Mesenchymal stem cell (in vitro differentiated cells and primary cell): Measurements from ENCODE around the gene TUBA8.
"Not testable (repeated sequence)": the region's sequence is repeated elsewhere in the genome, so short reads cannot be mapped to it uniquely, and the experiment has no call there.

Experiments used
- DNase-seq: peaks from one replicate; pipeline ENCODE4 v3.0.0-alpha.2; 2013
- H2AFZ ChIP-seq: one replicate; pipeline ENCODE4 v1.6.1; 2013; ENCODE audit warnings: low read depth, mild to moderate bottlenecking, control low read depth, inconsistent platforms, low read length, moderate library complexity
- H2AK5ac ChIP-seq: 2 replicates; pipeline ENCODE4 v1.6.1; 2013; ENCODE audit warnings: low read length, moderate library complexity, mild to moderate bottlenecking, inconsistent platforms; ENCODE audit not compliant: severe bottlenecking
- H2BK120ac ChIP-seq: one replicate; pipeline ENCODE4 v1.6.1; 2013; ENCODE audit warnings: low read depth, mild to moderate bottlenecking, inconsistent platforms, low read length, moderate library complexity
- H2BK12ac ChIP-seq, 2 experiments: one replicate each; pipeline ENCODE4 v1.6.1; 2013; ENCODE audit warnings: inconsistent platforms in 2 of 2, low read length in 2 of 2, mild to moderate bottlenecking in 2 of 2, moderate library complexity in 2 of 2, control low read depth in 1 of 2
- H2BK15ac ChIP-seq: one replicate; pipeline ENCODE4 v1.6.1; 2013; ENCODE audit warnings: mild to moderate bottlenecking, low read depth, inconsistent platforms; ENCODE audit not compliant: poor library complexity, severe bottlenecking
- H2BK5ac ChIP-seq: 2 replicates; pipeline ENCODE4 v1.6.1; 2013; ENCODE audit warnings: low read depth, mild to moderate bottlenecking, low read length, control low read depth, inconsistent platforms; ENCODE audit not compliant: poor library complexity, severe bottlenecking
- H3K14ac ChIP-seq, 2 experiments: one replicate each; pipeline ENCODE4 v1.6.1; 2013; ENCODE audit warnings: inconsistent platforms in 2 of 2, low read length in 2 of 2, control low read depth in 1 of 2, mild to moderate bottlenecking in 1 of 2, moderate library complexity in 1 of 2
- H3K18ac ChIP-seq, 2 experiments: one replicate each; pipeline ENCODE4 v1.6.1; 2013; ENCODE audit warnings: inconsistent platforms in 2 of 2, low read length in 2 of 2, control low read depth in 1 of 2, low read depth in 1 of 2, mild to moderate bottlenecking in 1 of 2
- H3K23ac ChIP-seq, 2 experiments: one replicate each; pipeline ENCODE4 v1.6.1; 2013; ENCODE audit warnings: inconsistent platforms in 2 of 2, low read length in 2 of 2, mild to moderate bottlenecking in 2 of 2, moderate library complexity in 2 of 2, control low read depth in 1 of 2
- H3K27ac ChIP-seq: 2 replicates; pipeline ENCODE4 v1.5.1; 2013; ENCODE audit warnings: mild to moderate bottlenecking, moderate library complexity, low read length, control low read depth, inconsistent platforms; ENCODE audit not compliant: poor library complexity, severe bottlenecking
- H3K27me3 ChIP-seq, 2 experiments: 2 replicates each; pipeline versions ENCODE4 v1.6.1 to v1.7.0; 2013; ENCODE audit warnings: low read length in 2 of 2, mild to moderate bottlenecking in 2 of 2, moderate library complexity in 2 of 2, control low read depth in 1 of 2, inconsistent platforms in 1 of 2; ENCODE audit not compliant: control insufficient read depth in 1 of 2, insufficient read depth in 1 of 2
- H3K36me3 ChIP-seq, 2 experiments: 2 replicates each; pipeline versions ENCODE4 v1.6.1 to v1.7.0; 2013; ENCODE audit warnings: low read length in 2 of 2, control low read depth in 1 of 2, inconsistent platforms in 1 of 2, low read depth in 1 of 2, mild to moderate bottlenecking in 1 of 2; ENCODE audit not compliant: insufficient read depth in 2 of 2, control insufficient read depth in 1 of 2
- H3K4ac ChIP-seq, 2 experiments: one replicate each; pipeline ENCODE4 v1.6.1; 2013; ENCODE audit warnings: inconsistent platforms in 2 of 2, low read length in 2 of 2, mild to moderate bottlenecking in 2 of 2, moderate library complexity in 2 of 2, control low read depth in 1 of 2, low read depth in 1 of 2
- H3K4me1 ChIP-seq: 2 replicates; pipeline ENCODE4 v1.6.1; 2013; ENCODE audit warnings: low read depth, low read length, control low read depth; ENCODE audit not compliant: control insufficient read depth, insufficient read depth
- H3K4me2 ChIP-seq: 2 replicates; pipeline ENCODE4 v1.6.1; 2013; ENCODE audit warnings: low read length, mild to moderate bottlenecking, inconsistent platforms; ENCODE audit not compliant: poor library complexity, severe bottlenecking
- H3K4me3 ChIP-seq, 2 experiments: 2 replicates each; pipeline versions ENCODE4 v1.5.1 to v1.7.0; 2013; ENCODE audit warnings: low read length in 2 of 2, mild to moderate bottlenecking in 2 of 2, control low read depth in 1 of 2, low read depth in 1 of 2; ENCODE audit not compliant: insufficient read depth in 1 of 2
- H3K79me1 ChIP-seq: replicated peaks from 2 replicates; pipeline ENCODE4 v1.6.1; 2013; ENCODE audit warnings: mild to moderate bottlenecking, control low read depth, low read length, inconsistent platforms; ENCODE audit not compliant: poor library complexity, severe bottlenecking
- H3K9ac ChIP-seq: 2 replicates; pipeline ENCODE4 v1.7.0; 2013; ENCODE audit warnings: mild to moderate bottlenecking, low read length, moderate library complexity
- H3K9me3 ChIP-seq: 2 replicates; pipeline ENCODE4 v1.7.0; 2013; ENCODE audit warnings: mild to moderate bottlenecking, low read length; ENCODE audit not compliant: control insufficient read depth
- H4K8ac ChIP-seq: one replicate; pipeline ENCODE4 v1.6.1; 2013; ENCODE audit warnings: inconsistent platforms, mild to moderate bottlenecking, low read length, moderate library complexity
- H4K91ac ChIP-seq: one replicate; pipeline ENCODE4 v1.6.1; 2013; ENCODE audit warnings: mild to moderate bottlenecking, low read length, inconsistent platforms
- WGBS: methylation state at CpG from one replicate; pipeline ENCODE4 v1.1.7; 2013; ENCODE audit warnings: mixed read lengths; 5-methylcytosine and 5-hydroxymethylcytosine counted together

TUBA8 gene

DNA sequence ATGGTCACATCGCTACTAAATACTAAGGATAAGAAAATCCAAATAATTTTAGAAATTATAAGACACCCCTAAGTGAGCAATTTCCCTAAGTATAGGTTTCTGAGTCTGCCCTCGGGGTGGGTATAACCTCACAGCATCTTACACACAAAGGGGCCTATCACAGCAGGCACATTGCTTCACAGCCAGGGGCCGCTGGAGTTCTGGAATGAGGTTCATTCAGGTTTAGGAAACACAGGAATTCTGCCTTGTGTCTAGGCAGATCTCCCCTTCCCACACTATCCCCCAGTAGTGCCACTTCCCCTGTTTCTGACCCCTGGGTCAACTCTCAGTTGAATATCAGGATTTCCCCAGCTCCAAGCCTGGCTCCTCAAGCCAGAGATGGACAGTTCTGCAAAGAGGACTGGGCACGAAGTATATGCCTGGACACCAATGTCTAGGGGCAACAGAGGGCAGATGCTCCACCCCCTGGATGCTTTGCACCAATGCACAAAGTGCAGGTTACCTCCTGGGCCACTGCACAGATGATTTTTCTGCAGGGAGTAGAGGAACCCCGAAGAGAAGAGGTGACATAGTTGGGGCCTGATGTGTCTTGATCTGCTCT is 11.4 kb downstream of the TUBA8 start:
- Histone ChIP-seq H3K79me1 (no peaks in the 10 kb centered on the region), H3K18ac (no peak overlapping the region), H3K36me3 (peaks cover 3 to 7% of the 10 kb centered on the region in 2 experiments), H3K9ac (no peak overlapping the region), H2BK120ac (no peak overlapping the region), H4K91ac (no peak overlapping the region), H2BK5ac (no peak overlapping the region), H2BK12ac (no peak overlapping the region), H3K9me3 (no peaks in the 10 kb centered on the region), H3K4me1 (peaks cover 3% of the 10 kb centered on the region), H3K27me3 (peaks cover 4% of the 10 kb centered on the region in 2 experiments), H3K4me2 (no peak overlapping the region), H3K23ac (no peak overlapping the region), H3K4me3 (no peak overlapping the region), H2AK5ac (no peak overlapping the region), H2AFZ (no peak overlapping the region), H3K14ac (no peak overlapping the region), H2BK15ac (no peak overlapping the region), H3K27ac (no peak overlapping the region), H3K4ac (no peak overlapping the region), H4K8ac (no peak overlapping the region)
- 74% methylated on average over 5 of the region's 5 CpGs for WGBS
- DNase-seq = no peak

DNA sequence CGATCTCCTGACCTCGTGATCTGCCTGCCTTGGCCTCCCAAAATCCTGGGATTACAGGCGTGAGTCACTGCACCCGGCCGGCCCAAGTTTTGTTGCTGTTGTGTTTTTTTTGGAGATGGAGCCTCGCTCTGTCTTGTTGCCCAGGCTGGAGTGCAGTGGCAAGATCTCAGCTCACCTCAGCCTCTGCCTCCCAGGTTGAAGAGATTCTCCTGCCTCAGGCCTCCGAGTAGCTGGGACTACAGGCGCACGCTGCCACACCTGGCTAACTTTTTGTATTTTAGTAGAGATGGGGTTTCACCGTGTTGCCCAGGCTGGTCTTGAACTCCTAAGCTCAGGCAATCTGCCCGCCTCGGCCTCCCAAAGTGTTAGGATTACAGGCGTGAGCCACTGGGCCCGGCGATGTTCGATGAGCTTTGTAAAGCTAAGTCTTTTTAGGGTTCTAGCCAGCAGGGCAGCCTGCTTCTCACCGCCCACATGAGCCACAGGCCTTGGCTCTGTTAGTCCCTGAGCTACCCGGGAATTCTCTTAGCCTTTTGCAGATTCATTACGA is 12.9 kb downstream of the TUBA8 start:
- not testable (repeated sequence) for H4K8ac ChIP-seq, DNase-seq, H3K14ac ChIP-seq, H3K4me3 ChIP-seq, H3K36me3 ChIP-seq, H3K4me2 ChIP-seq, H3K23ac ChIP-seq, H3K18ac ChIP-seq, H2BK5ac ChIP-seq, H2AK5ac ChIP-seq, H3K9ac ChIP-seq, H2AFZ ChIP-seq, H3K27me3 ChIP-seq, H2BK12ac ChIP-seq, H3K9me3 ChIP-seq, H3K27ac ChIP-seq, H2BK120ac ChIP-seq, H4K91ac ChIP-seq, H3K4me1 ChIP-seq, H3K79me1 ChIP-seq, H3K4ac ChIP-seq, H2BK15ac ChIP-seq
- 93% methylated on average over 19 of the region's 19 CpGs for WGBS

DNA sequence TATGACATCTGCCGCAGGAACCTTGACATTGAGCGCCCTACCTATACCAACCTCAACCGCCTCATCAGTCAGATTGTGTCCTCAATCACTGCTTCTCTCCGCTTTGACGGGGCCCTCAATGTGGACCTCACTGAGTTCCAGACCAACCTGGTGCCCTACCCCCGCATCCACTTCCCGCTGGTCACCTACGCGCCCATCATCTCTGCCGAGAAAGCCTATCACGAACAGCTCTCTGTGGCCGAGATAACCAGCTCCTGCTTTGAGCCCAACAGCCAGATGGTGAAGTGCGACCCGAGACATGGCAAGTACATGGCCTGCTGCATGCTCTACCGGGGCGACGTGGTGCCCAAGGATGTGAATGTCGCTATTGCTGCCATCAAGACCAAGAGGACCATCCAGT is 16.0 kb downstream of the TUBA8 start:
- Histone ChIP-seq H3K36me3 (peaks cover 3 to 7% of the 10 kb centered on the region in 2 experiments), H2BK5ac (no peak overlapping the region), H3K9me3 (no peaks in the 10 kb centered on the region), H2AK5ac (no peak overlapping the region), H2BK120ac (no peak overlapping the region), H2BK15ac (no peak overlapping the region), H3K14ac (no peak overlapping the region), H3K18ac (no peak overlapping the region), H3K4me1 (peaks cover 3% of the 10 kb centered on the region), H3K4me2 (no peak overlapping the region), H3K27me3 (no peaks in the 10 kb centered on the region), H4K8ac (no peak overlapping the region), H4K91ac (no peak overlapping the region), H3K4me3 (no peak overlapping the region), H3K79me1 (no peaks in the 10 kb centered on the region), H2AFZ (no peak overlapping the region), H3K23ac (no peak overlapping the region), H3K4ac (no peak overlapping the region), H2BK12ac (no peak overlapping the region), H3K27ac (no peak overlapping the region), H3K9ac (no peak overlapping the region)
- 97% methylated on average over 18 of the region's 18 CpGs for WGBS
- DNase-seq = no peak

DNA sequence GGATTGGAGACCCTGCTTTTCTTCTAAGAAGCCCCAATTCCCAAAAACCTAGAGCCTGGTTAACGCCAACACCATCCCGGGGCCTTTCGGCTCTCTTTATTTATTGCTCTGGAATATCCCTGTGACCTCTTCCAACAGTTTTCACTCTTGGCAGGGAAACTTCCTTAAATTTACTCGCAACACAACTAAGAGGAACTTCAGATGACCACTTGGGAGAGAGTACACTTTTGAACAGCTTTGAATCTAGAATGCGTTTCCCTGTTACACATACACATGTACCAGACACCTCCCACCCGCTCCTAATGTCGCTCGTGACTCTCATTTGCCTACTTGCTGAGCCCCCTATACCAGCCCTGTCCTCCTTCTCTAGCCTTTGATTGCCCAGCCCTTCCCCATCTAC is 19.4 kb downstream of the TUBA8 start:
- Histone ChIP-seq H3K79me1 (no peaks in the 10 kb centered on the region), H4K8ac (no peak overlapping the region), H3K36me3 (peaks cover 3 to 7% of the 10 kb centered on the region in 2 experiments), H2AFZ (no peak overlapping the region), H3K4ac (no peak overlapping the region), H3K9me3 (no peaks in the 10 kb centered on the region), H3K4me1 (no peaks in the 10 kb centered on the region), H3K14ac (no peak overlapping the region), H3K27ac (no peak overlapping the region), H3K9ac (no peak overlapping the region), H2BK120ac (no peak overlapping the region), H2BK15ac (no peak overlapping the region), H2BK12ac (no peak overlapping the region), H3K4me2 (no peak overlapping the region), H4K91ac (no peak overlapping the region), H3K27me3 (no peaks in the 10 kb centered on the region), H3K4me3 (no peak overlapping the region), H3K23ac (no peak overlapping the region), H2BK5ac (no peak overlapping the region), H2AK5ac (no peak overlapping the region), H3K18ac (no peak overlapping the region)
- WGBS = 96% methylated on average over 8 of the region's 8 CpGs
- no peak for DNase-seq
